AG04450 (cell line): ENCODE results near the gene ITSN1. TPM values are rescaled to one million over a fixed set of nuclear protein-coding genes. Genes with fewer than 3 reads are reported as not detected.
A peak's percentile ranks its signal among the peaks of the same experiment; 100 is the strongest.

Experiments
- CTCF ChIA-PET: fragments of 300-600, 350-600 bp; formaldehyde crosslinking; extraction: SDS; loops from one replicate; lab custom pipeline; 2022; ENCODE audit warnings: antibody characterized with exemption, inconsistent platforms; lab: Charles Lee
- POLR2A ChIA-PET: fragments of 350-600 bp; formaldehyde crosslinking; extraction: SDS; loops from one replicate; lab custom pipeline; 2021; ENCODE audit warnings: antibody characterized with exemption, inconsistent platforms; lab: Yijun Ruan, JAX
- DNase-seq: peaks from one replicate; pipeline ENCODE4 v3.0.0-alpha.2; 2011; ENCODE audit warnings: low read depth, low spot score
- H3K27ac ChIP-seq: one replicate; pipeline ENCODE4 v1.5.1; 2012; ENCODE audit warnings: low read depth, low read length, control low read depth
- H3K27me3 ChIP-seq: one replicate; pipeline ENCODE4 v1.6.0; 2012; ENCODE audit warnings: low read length; ENCODE audit not compliant: control insufficient read depth, insufficient read depth
- H3K4me3 ChIP-seq: 2 replicates; pipeline ENCODE4 v1.5.1; 2011; ENCODE audit warnings: mild to moderate bottlenecking, low read depth, low read length, control low read depth
- H3K9me3 ChIP-seq: 2 replicates; pipeline ENCODE4 v1.5.1; 2012; ENCODE audit warnings: low read length; ENCODE audit not compliant: control insufficient read depth, insufficient read depth
- CTCF ChIP-seq: IDR thresholded peaks from 2 replicates; pipeline ENCODE4 v1.5.1; 2011; ENCODE audit warnings: low read depth, low read length, control low read depth, inconsistent platforms
- polyA plus RNA-seq: library from polyadenylated mRNA; depleted of rRNA; stranded (reverse); fragments of >200 nt; gene quantifications from 2 replicates; pipeline ENCODE4 v1.2.3, GENCODE V29; 2011

The ITSN1 gene
- polyA plus RNA-seq, 1 experiment: 51.5 TPM

- Histone ChIP-seq H3K9me3 (no peaks in the 10 kb centered on the region), H3K27ac (no peak overlapping the region), H3K27me3 (no peaks in the 10 kb centered on the region), H3K4me3 (no peak overlapping the region)
- ChIA-PET POLR2A (interaction anchor here (0.7 kb wide), 1 partner anchor 38 kb away, joined by 3 read pairs; no protein-coding TSS in a partner anchor), CTCF (interaction anchor here (1.9 to 4.7 kb wide), 2 partner anchors 15 to 409 kb away, joined by 5 to 24 read pairs; no protein-coding TSS in a partner anchor)
- no peak for DNase-seq
- no peak for TF ChIP-seq CTCF
Measured at GRCh38 chr21:33938381-33938780, 296.1 kb downstream of the ITSN1 start.

DNA sequence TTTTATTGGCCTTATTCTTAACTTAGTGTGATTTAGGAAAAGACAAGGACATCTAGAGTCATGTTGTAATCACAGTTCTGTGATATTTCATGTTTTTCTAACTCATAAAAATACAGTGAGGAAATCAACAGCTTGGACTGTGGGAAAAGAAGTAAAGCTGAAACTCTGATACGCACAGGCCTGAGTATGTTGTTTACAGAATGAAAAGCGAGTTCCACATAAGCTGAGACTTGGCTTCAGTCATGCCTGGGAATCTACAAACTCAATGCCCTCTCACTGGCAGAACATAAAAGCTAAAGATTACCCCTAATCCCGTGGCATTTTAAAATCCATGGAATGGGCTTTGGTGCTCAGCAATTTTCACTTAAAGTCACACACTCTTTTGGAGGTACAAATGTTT is 296.9 kb downstream of the ITSN1 start:
- no peak for TF ChIP-seq CTCF
- Histone ChIP-seq H3K9me3 (no peaks in the 10 kb centered on the region), H3K4me3 (no peak overlapping the region), H3K27me3 (no peaks in the 10 kb centered on the region), H3K27ac (no peak overlapping the region)
- no peak for DNase-seq
- POLR2A ChIA-PET: interaction anchor here (0.7 kb wide), 1 partner anchor 37 kb away, joined by 3 read pairs; no protein-coding TSS in a partner anchor
- CTCF ChIA-PET: interaction anchor here (0.9 to 4.7 kb wide), 3 partner anchors 16 to 408 kb away, joined by 4 to 24 read pairs (median 5); no protein-coding TSS in a partner anchor

- DNase-seq: no peak
- H3K27me3 ChIP-seq: no peaks in the 10 kb centered on the region
- H3K4me3 ChIP-seq: no peak overlapping the region
- TF ChIP-seq CTCF: no peak
- peak overlapping the region; percentile 73 for H3K27ac ChIP-seq
- ChIA-PET POLR2A (no interaction called here), CTCF (interaction anchor here (0.6 to 4.7 kb wide), 3 partner anchors 17 to 415 kb away, joined by 3 to 24 read pairs (median 4); no protein-coding TSS in a partner anchor)
- no peaks in the 10 kb centered on the region for H3K9me3 ChIP-seq
Measured at GRCh38 chr21:33940164-33940880, 298.0 kb downstream of the ITSN1 start.

DNA sequence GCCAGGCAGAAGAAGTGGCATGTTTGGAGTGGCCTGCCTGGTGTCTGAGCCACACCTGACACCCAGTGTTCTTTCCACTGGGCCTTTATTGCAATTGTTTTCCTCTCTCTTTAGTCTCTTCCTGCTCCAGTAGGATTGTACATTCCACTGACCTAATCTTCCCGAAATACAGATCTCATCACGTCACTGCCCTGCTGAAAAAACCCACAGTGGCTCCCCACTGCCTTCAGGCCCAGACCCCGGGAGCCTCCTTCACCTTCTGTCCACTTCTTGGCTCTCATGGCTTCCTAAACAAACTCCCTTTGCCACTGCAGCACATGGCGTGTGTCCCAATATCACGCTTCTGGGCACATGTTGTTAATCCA is 298.6 kb downstream of the ITSN1 start:
- Histone ChIP-seq H3K4me3 (no peak overlapping the region), H3K9me3 (no peaks in the 10 kb centered on the region), H3K27me3 (no peaks in the 10 kb centered on the region), H3K27ac (peak overlapping the region; percentile 73)
- TF ChIP-seq CTCF: no peak
- POLR2A ChIA-PET: no interaction called here
- no peak for DNase-seq
- CTCF ChIA-PET: interaction anchor here (0.6 to 0.7 kb wide), 2 partner anchors 261 to 415 kb away, joined by 3 to 4 read pairs; no protein-coding TSS in a partner anchor

- Histone ChIP-seq H3K4me3 (no peak overlapping the region), H3K9me3 (no peaks in the 10 kb centered on the region), H3K27ac (no peak overlapping the region), H3K27me3 (no peaks in the 10 kb centered on the region)
- DNase-seq: no peak
- TF ChIP-seq CTCF: no peak
- ChIA-PET CTCF (interaction anchor here (1.3 to 2.2 kb wide), 2 partner anchors 18 to 425 kb away, joined by 3 to 7 read pairs; no protein-coding TSS in a partner anchor), POLR2A (no interaction called here)
Measured at GRCh38 chr21:33942426-33942825, 300.1 kb downstream of the ITSN1 start.
